Suprapubic skin (tissue), 4 donors: ENCODE results near the gene ZP4. TPM values are rescaled to one million over a fixed set of nuclear protein-coding genes. Genes with fewer than 3 reads are reported as not detected.

ENCODE experiments used
- DNase-seq, 2 donors: peaks; one replicate each; pipeline ENCODE4 v3.0.0-alpha.2; 2019; ENCODE audit warnings: low spot score in 2 of 2
- H3K27ac ChIP-seq: fragments of 200-600 bp; sonication (generic); one replicate; pipeline ENCODE4 v1.5.1; 2019
- H3K27me3 ChIP-seq: fragments of 200-600 bp; sonication (generic); one replicate; pipeline ENCODE4 v1.5.1; 2019
- H3K36me3 ChIP-seq: fragments of 200-600 bp; sonication (generic); one replicate; pipeline ENCODE4 v1.5.1; 2019
- H3K4me1 ChIP-seq: fragments of 200-600 bp; sonication (generic); one replicate; pipeline ENCODE4 v1.5.1; 2019
- H3K4me3 ChIP-seq: fragments of 200-600 bp; sonication (generic); one replicate; pipeline ENCODE4 v1.5.1; 2019; ENCODE audit warnings: mild to moderate bottlenecking
- H3K9me3 ChIP-seq: fragments of 200-600 bp; sonication (generic); one replicate; pipeline ENCODE4 v1.5.1; 2019
- CTCF ChIP-seq, 2 donors: fragments of 200-600 bp in 1 of 2; fragments of 450-650 bp in 1 of 2; sonication (generic) in 1 of 2; IDR thresholded peaks; one replicate each; pipeline ENCODE4 v1.5.1; 2016 to 2019; ENCODE audit warnings: antibody characterized with exemption in 2 of 2, mild to moderate bottlenecking in 1 of 2, moderate library complexity in 1 of 2
- EP300 ChIP-seq: sonication (generic); formaldehyde crosslinking; IDR thresholded peaks from one replicate; pipeline ENCODE4 v1.6.1; 2017; ENCODE audit warnings: antibody characterized with exemption
- POLR2A ChIP-seq, 2 donors: fragments of 450-650 bp; IDR thresholded peaks; one replicate each; pipeline ENCODE4 v1.6.1; 2017; ENCODE audit warnings: antibody characterized with exemption in 2 of 2, mild to moderate bottlenecking in 2 of 2, moderate library complexity in 2 of 2
- POLR2AphosphoS5 ChIP-seq, 3 donors: sonication (generic); formaldehyde crosslinking; IDR thresholded peaks; one replicate each; pipeline ENCODE4 v1.6.1; 2017; ENCODE audit warnings: antibody characterized with exemption in 3 of 3
- WGBS: methylation state at CpG from one replicate; pipeline ENCODE4 v1.1.5; 2018; 5-methylcytosine and 5-hydroxymethylcytosine counted together
- total RNA-seq, 4 donors: library from RNA; depleted of rRNA; stranded (reverse); fragments of >200 nt; gene quantifications; one replicate each; pipeline ENCODE4 v1.1.0, GENCODE V29; 2016

Gene ZP4
- total RNA-seq, 4 donors from 2014 or later = not detected

DNA sequence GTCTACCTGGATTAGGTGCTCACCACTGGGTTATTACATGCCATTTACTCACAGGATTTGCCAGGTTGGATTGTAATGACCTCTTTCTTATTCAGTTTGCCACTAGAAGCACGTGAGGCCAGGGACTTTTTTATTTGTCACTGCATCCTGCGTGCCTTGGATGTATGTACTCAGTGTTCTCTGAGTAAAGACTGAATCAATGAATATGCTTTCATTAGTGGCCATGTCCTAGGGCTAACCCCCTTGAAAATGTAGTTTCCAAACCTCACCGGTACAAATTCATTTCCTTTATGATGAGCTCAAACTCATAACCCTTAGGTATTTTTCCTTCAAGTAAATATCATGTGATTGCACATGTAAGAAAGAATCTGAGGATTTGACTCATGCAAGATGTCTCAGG is 1.3 kb upstream of the ZP4 start:
- Histone ChIP-seq H3K36me3 (no peaks in the 10 kb centered on the region), H3K27me3 (no peaks in the 10 kb centered on the region), H3K4me3 (no peak overlapping the region), H3K9me3 (no peaks in the 10 kb centered on the region), H3K27ac (no peak overlapping the region), H3K4me1 (no peaks in the 10 kb centered on the region)
- no peak for DNase-seq
- WGBS = 48% methylated on average over 3 of the region's 3 CpGs
- TF ChIP-seq POLR2AphosphoS5 (IDR thresholded peaks at IDR 0.05) (no peak), POLR2A (IDR thresholded peaks at IDR 0.05) (no peak), EP300 (no peak), CTCF (IDR thresholded peaks at IDR 0.05) (no peak)

DNA sequence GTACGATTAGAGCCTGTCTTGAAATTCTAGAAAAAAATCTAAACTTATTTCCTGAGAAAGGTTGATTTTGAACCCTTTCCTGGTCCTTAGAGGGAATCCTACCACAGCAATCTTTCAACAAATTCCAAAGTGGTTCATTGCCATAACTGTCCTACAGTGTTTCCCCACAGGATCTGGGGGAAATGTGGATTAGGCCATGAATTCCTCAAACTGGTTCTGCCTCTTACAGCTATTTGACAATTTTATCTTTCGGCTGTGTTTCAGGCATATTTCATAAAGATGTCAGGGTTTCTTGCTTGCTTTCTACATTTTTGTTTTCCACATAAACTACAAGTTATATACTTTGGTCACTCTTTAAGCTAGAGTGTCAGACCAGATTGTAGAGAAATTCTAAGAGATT is 544 bp upstream of the ZP4 start:
- WGBS = 81% methylated on average over 2 of the region's 2 CpGs

DNA sequence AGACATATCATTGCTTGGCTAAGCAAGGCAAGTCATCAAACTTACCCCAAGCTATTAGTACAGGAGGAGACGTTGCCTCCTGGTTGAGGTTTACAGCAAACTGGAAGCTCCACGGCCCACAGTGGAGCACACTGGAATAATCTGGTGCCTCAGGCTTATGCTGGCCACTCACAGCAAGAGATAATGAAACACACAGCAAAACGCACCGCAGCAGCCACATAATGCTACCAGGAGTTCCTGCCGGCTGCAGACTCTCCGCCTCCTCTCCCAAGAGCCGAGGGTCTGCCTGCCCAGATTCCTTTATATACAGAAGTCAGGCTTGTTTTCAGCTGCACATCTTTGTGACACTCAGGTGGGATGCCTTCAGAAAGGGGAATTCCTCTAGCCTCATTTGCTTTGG is 306 bp downstream of the ZP4 start:
- no peak for DNase-seq
- Histone ChIP-seq H3K27ac (no peak overlapping the region), H3K9me3 (no peaks in the 10 kb centered on the region), H3K36me3 (no peaks in the 10 kb centered on the region), H3K4me1 (no peaks in the 10 kb centered on the region), H3K27me3 (no peaks in the 10 kb centered on the region), H3K4me3 (no peak overlapping the region)
- WGBS = 73% methylated on average over 7 of the region's 7 CpGs
- no peak for TF ChIP-seq POLR2A (IDR thresholded peaks at IDR 0.05)
- no peak for TF ChIP-seq CTCF (IDR thresholded peaks at IDR 0.05)
- TF ChIP-seq POLR2AphosphoS5 (IDR thresholded peaks at IDR 0.05) = no peak
- TF ChIP-seq EP300 = no peak

More for the DNA sequence above, 544 bp upstream of the ZP4 start:
- DNase-seq = no peak
- Histone ChIP-seq H3K9me3 (no peaks in the 10 kb centered on the region), H3K4me3 (no peak overlapping the region), H3K27ac (no peak overlapping the region), H3K36me3 (no peaks in the 10 kb centered on the region), H3K4me1 (no peaks in the 10 kb centered on the region), H3K27me3 (no peaks in the 10 kb centered on the region)
- TF ChIP-seq EP300 (no peak), POLR2AphosphoS5 (IDR thresholded peaks at IDR 0.05) (no peak), POLR2A (IDR thresholded peaks at IDR 0.05) (no peak), CTCF (IDR thresholded peaks at IDR 0.05) (no peak)

DNA sequence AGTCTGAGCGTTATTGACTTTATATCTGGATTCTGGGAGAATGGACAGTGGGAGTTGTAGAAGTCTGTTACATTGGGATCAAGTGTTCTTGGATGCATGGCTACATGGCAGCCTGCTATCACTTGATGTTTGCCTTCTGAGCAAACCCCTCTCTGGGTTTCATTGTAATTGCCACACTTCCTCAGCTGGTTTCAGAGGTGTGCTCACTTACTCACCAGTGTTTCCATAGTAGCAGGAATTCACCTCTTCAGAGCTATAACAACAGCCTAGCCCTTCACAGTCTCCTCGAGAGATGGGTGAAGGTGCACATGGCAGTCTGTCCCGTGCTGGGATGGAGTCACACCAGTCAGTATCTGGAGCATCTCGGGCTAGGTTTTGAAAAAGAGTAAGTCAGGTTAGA is 2.6 kb downstream of the ZP4 start:
- no peak overlapping the region for H3K27ac ChIP-seq
- no peaks in the 10 kb centered on the region for H3K4me1 ChIP-seq
- no peak for TF ChIP-seq CTCF (IDR thresholded peaks at IDR 0.05)
- no peak for TF ChIP-seq POLR2A (IDR thresholded peaks at IDR 0.05)
- no peak for TF ChIP-seq EP300
- no peak for TF ChIP-seq POLR2AphosphoS5 (IDR thresholded peaks at IDR 0.05)
- H3K4me3 ChIP-seq = no peak overlapping the region
- WGBS = 86% methylated on average over 4 of the region's 4 CpGs
- no peaks in the 10 kb centered on the region for H3K9me3 ChIP-seq
- H3K36me3 ChIP-seq = no peaks in the 10 kb centered on the region
- no peaks in the 10 kb centered on the region for H3K27me3 ChIP-seq
- no peak for DNase-seq

DNA sequence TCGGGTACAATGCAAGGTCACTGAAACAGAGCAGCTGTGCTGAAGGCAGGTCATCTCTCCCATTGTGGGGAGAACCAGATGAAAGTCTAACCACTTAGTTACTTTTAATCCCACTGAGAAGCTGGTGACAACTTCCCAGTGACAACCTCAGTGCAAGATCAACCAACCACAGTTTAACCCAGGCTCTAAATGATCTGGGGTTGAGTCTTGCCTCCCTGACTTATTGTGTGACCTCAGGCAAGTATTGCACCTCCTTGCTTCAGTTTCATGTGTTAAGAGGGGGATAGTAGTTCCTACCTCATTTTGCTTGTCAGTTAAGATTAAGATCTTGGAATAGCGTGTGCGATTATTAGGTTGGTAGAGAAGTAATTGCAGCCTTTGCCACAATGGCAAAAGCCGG is 3.2 kb downstream of the ZP4 start:
- DNase-seq = no peak
- Histone ChIP-seq H3K4me3 (no peak overlapping the region), H3K27me3 (no peaks in the 10 kb centered on the region), H3K4me1 (no peaks in the 10 kb centered on the region), H3K27ac (no peak overlapping the region), H3K36me3 (no peaks in the 10 kb centered on the region), H3K9me3 (no peaks in the 10 kb centered on the region)
- no peak for TF ChIP-seq EP300
- TF ChIP-seq POLR2AphosphoS5 (IDR thresholded peaks at IDR 0.05) = no peak
- no peak for TF ChIP-seq POLR2A (IDR thresholded peaks at IDR 0.05)
- no peak for TF ChIP-seq CTCF (IDR thresholded peaks at IDR 0.05)
- 87% methylated on average over 4 of the region's 4 CpGs for WGBS
